ENCODE measurements around the gene TSEN15. TPM values are rescaled to one million over a fixed set of nuclear protein-coding genes. Genes with fewer than 3 reads are reported as not detected.
A peak's percentile ranks its signal among the peaks of the same experiment; 100 is the strongest.
"Not testable (repeated sequence)": the region's sequence is repeated elsewhere in the genome, so short reads cannot be mapped to it uniquely, and the experiment has no call there.

Gene TSEN15
- total RNA-seq, 1 experiment from 2014 or later: 59.8 TPM

DNA sequence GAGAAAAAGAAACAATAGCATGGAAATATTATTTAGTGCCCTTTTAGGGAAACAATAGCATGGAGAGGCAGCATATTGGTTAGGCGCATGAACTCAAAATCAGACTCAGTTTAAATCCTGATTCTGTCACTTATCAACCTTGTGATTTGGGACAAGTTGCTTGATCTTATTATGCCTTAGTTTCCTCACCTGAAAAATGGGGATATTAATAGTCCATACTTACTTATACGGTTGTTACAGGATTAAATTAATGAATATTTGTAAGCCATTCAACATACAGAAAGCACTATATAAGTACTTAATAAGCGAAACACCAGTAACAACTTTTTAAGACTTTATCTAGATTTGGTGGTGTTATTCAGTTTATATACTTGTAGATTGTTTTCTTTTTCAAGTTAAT lies 1.2 kb downstream of the TSEN15 start:
- no peak for DNase-seq (ENCODE audit: low read depth)

DNA sequence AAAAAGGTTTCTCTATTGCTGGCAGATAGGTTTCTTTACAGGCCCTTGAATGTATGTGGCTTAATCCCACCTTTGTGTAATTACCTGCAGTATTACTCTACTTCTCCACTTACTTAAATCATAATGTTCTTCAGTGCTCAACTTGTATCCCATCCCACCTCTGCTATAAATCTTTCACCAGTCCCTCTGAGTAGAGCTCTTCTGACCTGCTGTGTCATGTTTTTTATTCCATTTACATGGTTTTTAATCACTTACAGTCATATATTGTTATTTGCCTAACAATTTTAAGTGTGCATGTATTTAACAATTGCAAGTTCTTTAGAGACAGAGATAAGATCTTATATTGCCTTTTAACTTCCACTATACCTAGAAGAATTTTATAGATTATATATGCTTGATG lies 2.4 kb downstream of the TSEN15 start:
- no peak for DNase-seq (ENCODE audit: low read depth)

DNA sequence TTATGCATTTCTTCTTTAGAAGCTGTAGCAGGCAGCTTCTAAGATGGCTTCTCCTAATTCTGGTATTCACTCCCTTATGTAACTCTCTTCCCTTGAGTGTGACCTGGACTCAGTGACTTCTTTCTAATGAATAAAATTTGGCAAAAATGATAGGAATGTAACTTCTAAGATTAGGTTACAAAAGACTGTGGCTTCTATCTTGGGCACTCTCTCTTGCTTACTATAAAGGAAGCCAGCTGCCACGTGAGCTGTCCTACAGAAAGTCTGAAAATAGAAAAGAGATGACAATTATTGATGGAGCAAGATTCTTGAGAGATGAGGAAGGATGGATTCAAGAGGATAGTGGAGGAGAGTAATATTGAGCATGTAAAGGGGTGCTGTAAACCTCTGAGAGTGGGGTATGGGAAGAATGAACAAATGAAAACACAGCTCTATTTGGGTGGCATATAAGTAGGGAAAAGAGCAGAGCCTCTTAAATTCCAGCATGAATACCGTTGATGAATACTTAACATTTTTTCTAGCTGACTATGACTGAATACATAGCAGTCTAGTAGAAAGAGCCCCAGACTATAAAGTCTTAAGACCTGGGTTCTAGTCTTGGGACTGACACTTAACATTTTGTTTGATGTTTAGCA lies 5.5 kb downstream of the TSEN15 start:
- peak; percentile 83 for DNase-seq (ENCODE audit: low read depth)

DNA sequence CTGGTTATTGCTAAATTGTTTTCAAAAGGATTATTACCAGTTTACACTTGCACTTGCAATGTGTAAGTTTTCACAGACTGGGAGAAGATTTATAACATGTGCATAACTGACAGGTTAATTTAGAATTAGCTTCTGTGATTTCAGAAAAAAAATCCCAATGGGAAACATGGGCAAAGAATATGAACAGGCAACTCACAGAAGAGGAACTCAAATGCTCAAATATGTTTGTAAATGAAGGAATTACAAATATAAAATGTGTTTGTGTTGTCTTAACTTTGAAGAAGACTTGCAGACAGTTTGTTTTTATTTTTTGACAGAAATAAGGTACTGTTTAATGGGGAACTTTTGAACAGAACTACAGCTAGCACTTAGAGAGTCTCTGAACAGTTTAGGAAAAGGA lies 8.4 kb downstream of the TSEN15 start:
- no peak for DNase-seq (ENCODE audit: low read depth)

DNA sequence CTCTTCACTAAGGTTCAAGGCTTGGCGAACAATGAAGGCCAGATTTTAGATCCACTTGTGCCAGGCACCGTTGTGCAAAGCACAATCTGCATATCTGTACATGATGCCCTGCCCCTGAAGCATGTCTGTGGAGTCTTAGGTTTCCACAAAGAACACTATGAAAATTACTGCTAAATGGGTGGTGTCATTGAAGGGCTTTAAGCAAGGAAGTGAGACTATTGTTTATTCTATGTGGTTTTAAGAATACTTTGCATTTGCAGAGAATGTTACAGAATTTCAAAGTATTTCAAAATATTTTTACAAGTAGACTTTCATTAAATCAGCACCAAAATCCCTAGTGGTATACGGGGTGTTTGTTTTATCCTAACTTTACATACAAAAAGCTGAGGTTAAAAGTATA lies 8.8 kb downstream of the TSEN15 start:
- DNase-seq (ENCODE audit: low read depth): peak; percentile 49

DNA sequence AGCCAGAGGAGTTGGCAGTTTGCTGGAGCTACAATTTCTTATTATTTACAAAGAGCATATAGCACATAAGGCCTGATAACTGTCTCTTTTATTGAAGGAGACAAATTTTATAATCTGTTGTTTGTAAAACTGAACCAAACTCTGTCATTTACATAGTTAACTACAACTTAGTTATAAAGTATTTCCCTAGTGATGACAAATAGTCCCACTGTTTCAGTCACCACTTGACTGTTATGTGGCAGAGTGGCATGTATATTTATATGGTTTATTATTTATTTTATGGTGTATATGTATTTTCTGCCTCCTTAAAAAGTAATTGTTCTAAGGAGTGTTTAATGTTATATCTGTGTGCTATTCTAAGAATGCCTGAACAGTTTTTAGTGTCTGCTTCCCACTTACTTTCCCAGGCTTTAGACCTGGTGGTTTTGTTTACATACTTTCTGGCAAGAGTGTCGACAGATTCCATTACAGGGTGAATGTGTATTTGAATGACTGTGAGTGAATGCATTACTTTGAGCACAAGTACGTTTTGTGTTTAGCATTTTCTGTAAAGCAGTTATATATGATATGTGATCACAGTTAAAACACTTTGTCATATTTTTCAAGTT lies 10.0 kb downstream of the TSEN15 start:
- peak; percentile 61 for DNase-seq (ENCODE audit: low read depth)

DNA sequence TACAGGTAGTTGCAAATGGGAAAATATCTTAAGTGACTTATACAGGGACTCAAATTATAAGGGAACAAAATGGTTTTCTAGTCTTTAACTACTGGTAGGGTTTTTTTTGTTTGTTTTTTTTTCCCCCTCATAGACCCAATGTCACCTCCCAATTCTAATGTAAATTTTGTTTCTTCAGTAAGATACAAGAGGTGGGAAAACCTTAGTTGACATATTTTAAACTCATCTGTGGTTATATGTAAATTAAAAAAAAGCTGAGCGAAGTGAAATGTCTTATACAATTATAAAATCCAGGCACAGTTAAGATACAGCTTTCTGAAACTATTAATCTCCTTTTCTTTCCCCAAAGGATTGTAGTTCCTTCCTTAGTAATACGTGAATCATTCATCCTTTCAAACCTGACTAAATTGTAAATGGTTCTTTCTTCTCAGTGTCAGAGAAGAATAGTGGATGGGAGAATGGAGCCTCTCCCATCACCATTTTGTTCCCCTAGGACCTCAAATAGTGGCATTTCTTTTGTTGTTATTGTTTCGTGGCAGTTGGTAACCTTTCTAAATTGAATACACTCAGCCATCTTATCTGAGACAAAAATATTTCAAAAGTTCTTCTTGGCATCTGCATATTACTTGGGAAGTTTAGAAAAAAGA lies 11.2 kb downstream of the TSEN15 start:
- DNase-seq (ENCODE audit: low read depth): no peak

DNA sequence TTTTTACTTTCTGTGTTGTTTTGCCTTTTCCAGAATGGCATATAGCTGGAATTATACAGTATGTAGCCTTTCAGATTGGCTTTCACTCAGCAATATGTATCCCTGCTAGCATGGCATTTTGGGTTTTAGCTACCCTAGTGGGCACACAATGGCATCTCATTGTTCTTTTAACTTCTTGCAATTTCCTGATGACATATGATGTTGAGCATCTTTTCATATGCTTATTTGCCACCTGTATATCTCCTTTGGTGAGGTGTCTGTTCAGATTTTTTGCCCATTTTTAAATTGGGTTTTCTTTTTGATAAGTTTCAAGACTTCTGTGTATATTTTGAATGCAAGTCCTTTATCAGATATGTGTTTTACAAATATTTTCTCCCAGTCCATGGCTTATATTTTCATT lies 14.0 kb downstream of the TSEN15 start:
- no peak for DNase-seq (ENCODE audit: low read depth)

DNA sequence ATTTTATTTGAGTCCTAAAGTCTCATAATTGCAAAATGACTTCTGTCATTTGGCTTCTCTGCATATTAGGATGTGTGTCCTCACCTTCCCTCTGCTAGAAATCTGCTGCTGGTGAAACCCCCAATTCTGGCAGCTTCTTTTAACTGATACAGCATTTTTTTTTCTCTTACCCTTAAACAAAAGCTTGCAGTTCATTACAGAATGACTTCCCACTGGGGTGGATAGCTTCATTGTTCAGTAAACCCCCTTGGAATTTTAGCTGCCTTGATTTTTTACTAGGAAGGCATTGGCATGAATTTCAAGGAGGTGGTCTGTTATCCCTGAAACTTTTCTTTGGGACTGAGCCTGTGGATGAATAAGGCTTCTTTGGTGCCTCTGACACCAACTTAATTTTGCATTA lies 16.8 kb downstream of the TSEN15 start:
- no peak for DNase-seq (ENCODE audit: low read depth)

DNA sequence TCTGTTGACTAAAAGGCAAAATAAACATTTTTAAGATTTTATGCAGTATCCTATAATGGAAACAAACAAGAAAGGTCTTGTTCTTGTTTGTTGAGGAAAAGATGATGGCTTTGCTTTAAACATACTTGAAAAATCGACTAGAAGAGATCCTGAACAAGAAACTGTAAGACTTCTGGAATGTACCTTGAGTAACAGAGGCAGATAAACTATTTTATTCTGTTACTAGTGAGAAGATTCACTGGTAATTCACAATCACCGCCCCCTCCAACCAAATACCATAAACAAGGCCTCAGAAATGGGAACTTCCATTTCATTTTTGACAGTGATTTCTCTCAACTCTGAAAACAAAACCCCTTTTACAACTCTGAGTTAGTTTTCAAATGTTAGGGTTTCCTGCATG lies 18.1 kb downstream of the TSEN15 start:
- DNase-seq (ENCODE audit: low read depth): no peak

DNA sequence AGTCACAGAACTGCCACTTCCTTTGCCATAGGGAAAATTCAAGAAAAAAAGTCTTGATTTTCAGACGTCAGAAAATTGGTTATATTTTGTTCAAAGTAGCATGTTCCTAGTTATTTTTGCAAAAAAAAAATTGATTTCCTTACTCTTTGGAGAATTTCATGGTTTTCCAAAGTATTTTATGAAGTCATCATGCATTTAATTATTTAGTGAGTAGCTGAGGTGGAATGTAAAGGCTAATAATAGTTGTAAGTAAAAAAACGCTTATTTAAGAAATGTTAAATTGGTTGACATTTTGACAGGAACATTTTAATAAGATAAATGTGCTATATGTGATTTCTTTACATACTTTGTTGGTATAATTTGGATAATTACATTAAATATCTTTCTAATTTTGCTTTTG lies 20.8 kb downstream of the TSEN15 start:
- DNase-seq (ENCODE audit: low read depth): no peak

DNA sequence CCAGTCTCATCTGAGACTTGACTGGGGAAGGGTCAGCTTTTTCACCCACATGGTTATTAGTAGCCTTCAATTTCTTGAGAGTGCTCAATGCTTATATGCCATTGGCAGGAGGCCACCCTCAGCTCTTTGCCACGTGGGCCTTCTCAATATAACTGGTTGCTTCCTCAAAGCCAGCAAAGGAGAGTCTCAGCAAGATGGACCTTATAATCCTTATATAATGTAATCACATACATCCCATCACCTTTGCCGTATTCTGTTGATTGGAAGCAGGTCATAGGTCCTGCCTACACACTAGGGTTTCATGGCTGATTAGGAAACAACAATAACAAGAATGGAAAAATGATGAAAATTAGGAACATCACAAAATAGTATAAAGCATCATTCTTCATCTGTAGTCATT lies 22.9 kb downstream of the TSEN15 start:
- no peak for DNase-seq (ENCODE audit: low read depth)

DNA sequence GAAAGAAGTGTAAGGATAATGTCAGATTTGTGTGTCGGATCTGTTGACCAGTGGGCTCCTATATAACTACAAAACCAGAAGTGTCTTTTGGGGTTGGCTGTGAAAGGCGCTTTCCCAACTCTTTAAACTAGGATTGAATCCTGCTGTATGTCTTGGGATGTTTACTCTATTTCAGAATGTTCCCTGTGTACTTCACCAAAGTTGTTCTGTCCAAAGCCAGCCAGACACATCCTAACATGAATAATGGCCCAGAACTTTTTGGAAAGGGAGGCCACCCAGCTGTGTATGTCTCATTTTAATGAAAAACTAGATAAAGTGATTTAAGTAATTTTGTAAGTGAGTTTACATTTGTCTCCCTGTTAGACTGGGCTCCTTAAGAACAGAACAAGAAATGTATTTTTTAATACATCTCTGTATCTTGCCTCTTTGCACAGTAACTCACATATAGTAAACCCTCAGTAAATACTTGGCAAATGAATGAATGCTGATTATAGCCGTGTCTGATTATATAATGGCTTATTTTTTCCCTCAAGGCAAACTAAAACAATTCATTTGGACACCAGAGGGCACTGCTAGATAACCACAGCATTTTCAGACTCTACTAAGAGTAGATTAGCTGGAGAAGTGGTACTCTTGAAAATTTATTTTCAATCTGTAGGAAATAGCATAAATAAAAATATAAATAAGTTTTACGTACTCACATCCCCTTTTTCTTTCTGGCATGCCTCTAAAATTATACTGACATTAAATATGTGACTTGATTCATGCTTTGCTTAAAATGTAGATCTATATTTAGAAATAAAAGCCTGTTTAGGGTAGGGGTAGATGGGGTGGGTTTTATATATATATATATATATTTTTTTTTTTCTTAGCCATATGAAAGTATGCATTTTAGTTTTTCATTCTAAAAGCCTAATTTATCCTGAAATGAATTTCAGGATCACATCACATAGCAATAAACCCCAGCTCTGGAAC lies 23.8 kb downstream of the TSEN15 start:
- peak; percentile 69 for DNase-seq (ENCODE audit: low read depth)

DNA sequence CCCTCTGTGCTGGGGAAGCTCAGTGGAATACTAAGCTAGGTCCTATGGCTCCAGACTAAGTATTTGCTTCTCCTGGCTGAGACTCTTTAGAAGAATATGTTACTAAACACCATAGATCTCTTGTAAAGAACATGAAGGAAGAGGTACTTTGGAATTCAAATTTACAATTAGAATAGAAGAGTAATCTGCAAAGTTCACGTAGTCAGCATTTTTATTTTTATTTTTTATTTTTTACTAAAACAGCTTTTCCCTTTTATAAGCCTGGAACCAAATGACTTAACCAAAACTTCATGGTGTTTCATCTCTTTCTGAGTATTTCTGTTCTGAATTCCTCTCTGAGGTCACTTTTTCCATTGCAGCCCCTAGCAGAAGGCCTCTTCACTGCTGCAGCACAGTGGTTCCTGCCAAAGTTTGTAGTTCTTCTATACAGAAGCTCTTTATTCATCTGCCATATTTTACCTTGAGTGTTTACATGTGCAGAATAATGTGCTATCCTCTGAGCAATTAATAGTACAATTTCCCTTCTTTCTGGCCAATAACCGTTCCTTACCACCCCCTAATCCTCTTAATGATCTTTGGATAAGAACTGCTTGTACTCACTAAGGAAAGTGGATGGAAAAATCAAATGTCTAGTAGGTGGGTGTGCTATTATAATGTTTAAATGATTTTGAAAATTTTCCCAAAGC lies 27.2 kb downstream of the TSEN15 start:
- no peak for DNase-seq (ENCODE audit: low read depth)

DNA sequence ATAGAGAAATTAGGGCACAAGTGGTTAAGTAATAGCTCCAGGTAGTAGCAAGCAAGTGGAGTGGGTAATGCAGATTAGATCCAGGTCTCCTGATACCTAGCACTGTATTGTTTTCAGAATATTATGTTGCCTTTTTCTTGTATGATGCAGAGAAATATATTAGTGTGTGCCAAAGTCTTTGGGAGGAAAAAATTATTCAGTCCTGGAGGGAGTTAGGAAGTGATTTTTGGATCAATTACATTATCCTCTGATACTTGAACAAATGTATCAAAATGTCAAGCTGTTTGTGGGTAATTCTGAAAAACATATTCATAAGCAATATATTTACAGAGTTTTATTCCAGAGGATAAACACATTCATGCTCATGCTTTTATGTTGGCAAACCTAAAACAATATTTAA lies 28.8 kb downstream of the TSEN15 start:
- DNase-seq (ENCODE audit: low read depth): no peak

DNA sequence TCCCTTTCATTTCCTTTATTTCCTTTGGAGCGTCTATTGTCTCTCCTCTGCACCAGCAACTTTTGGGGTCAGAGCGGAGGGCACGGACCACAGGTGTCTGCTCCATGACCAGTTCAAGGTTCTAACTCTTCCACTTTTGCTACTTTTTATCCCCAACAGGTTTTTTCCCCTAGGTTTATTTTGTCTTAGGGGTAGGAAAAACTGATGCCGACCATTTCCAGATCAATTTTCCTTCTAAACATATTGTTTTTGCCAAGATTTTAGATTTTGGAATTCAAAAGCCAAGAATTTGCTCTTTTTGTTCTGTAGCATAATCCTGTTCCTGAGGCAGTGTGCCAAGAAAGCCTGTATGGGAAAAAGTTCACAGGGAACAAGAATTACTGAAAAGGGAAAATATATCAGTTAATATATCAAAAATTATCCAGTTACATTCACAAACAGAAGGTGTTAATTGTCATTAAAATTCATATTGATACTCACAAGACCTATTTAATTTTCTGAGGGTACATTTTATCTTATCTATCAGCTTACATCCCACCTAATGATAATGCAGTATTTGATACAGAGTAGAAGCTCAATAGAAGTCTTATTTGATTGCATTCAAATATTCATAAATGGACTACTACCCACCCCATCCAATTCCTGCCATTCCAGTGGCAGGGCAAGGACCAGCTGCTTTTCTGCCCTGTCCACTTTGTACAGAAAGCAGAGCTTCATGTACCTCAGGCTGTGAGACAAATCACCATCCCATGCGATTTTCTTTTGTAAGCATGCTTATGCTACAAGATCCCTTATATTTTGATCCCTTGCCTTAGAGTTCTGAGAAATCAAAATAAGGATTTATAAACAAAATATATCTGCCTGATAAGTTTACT lies 31.2 kb downstream of the TSEN15 start:
- no peak for DNase-seq (ENCODE audit: low read depth)

DNA sequence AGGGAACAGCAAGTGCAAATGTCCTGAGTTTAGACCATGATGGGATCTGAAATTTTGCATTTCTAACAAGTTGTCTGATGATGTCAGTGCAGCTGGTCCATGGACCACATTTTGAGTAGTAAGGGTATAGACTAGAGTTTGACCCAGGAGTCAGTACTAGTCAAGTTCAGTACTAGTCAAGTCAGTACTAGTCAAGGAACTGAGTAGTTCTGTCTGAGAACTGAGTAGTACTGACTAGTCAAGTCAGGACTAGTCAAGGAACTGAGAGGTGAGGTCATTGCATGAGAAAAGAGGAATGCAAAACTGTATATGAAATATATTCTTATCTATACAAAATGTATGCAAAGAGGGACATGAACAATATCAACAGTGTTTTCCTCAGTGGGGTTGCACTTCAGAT lies 34.1 kb downstream of the TSEN15 start:
- DNase-seq (ENCODE audit: low read depth): no peak

DNA sequence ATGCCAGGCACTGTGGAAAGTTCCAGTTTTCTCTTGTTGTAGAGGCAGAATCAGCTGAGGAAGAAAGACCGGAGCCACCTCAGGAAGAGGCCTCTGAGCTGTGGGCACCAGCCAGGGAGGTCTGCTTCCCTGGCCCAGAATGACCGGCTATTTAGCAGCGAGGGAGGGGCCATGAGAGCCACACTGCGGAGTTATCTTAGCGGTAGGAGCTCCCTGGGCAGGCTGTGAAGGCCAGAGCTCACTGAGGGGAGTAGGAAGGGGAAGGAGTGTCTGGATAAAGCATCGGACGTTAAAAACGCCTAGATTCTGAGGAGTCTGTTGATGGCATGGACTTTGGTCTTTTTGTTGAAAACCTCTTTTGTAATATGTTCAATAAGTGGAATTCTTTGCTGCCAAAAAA lies 36.5 kb downstream of the TSEN15 start:
- DNase-seq (ENCODE audit: low read depth): no peak

DNA sequence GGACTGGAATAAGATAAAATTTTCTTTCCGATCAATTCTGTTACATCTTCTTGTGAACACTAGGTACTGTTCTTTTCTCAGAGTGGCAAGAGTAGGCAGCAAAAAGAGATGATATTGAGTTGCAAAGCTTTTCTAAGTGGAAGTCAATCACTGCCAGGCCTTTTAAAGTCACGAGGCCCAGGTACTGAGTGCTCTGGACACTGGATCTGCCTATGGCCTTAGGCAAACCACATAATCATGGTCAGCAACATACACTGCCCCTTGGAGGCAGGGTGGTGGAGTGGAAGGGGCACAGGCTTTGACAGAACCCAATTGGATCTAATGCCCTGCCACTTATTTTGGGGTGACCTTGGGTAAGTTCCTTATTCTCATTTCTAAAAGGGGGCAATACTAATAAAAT lies 41.5 kb downstream of the TSEN15 start:
- no peak for DNase-seq (ENCODE audit: low read depth)

DNA sequence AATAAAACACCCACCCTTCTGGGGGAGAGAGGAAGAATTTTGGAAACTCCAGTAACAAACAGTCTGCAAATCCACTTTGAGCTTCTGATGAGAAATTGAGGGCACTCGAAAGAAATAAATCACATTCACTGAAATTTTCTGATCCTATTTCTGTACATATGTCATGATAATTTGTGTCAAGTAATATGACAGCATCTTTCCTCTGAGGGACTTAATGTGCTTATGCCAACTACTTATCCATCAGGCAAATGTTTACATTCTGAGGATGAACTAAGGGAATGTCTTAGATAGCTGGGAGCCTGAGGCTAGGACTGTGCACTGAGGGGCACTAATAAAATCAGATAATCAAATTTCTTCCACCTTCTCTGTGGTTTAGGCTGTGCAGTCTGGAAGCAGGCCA lies 44.5 kb downstream of the TSEN15 start:
- no peak for DNase-seq (ENCODE audit: low read depth)

DNA sequence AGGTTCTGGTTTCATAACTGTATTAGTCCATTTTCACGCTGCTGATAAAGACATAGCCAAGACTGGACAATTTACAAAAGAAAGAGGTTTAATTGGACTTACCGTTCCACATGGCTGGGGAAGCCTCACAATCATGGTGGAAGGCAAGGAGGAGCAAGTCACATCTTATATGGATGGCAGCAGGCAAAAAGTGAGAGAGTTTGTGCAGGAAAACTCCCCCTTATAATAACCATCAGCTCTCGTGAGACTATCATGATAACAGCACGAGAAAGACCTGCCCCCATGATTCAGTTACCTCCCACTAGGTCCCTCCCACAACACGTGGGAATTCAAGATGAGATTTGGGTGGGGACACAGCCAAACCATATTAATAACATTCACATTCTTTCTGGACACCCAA lies 45.0 kb downstream of the TSEN15 start:
- not testable (repeated sequence) for DNase-seq (ENCODE audit: low read depth)
